ENCODE results near the gene FBXL7. TPM values are rescaled to one million over a fixed set of nuclear protein-coding genes. Genes with fewer than 3 reads are reported as not detected.

The FBXL7 gene
- total and polyA plus RNA-seq, 2 of the 8 experiments (the other 6 are each of a cell fraction or from before 2014, with no cell fraction given): 17.7 to 17.8 TPM

DNA sequence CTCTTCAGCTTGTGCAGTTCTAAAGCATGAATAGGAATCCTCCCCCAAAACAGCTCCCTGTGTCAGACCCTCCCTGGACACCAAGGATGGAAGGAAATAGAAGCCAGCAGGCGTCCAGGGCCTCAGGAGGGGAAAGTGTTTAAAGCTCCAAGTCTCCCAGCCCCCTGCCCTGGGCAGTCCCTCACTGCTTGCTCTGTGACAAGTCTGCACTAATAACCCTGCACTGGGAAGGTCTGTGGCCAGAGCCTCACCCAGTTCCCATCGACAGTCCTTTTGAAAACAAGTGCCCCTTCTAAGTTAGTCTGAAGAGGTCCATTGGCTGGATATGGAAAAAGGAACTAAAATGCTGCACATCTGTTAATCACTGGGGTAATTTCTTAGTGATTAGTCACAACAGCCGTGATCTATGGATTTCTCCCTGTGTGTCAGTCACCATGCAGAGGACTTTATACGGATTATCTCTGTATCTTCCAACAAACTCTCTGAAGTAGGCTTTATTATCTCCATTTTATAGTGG, 195.3 kb downstream of the FBXL7 start (continued):
- no peak for TF ChIP-seq EP300 (IDR thresholded peaks at IDR 0.05; ENCODE audit: borderline replicate concordance in 1 of 2, low read depth in 2 of 2, low read length in 2 of 2)
- TF ChIP-seq, protein P1, sequence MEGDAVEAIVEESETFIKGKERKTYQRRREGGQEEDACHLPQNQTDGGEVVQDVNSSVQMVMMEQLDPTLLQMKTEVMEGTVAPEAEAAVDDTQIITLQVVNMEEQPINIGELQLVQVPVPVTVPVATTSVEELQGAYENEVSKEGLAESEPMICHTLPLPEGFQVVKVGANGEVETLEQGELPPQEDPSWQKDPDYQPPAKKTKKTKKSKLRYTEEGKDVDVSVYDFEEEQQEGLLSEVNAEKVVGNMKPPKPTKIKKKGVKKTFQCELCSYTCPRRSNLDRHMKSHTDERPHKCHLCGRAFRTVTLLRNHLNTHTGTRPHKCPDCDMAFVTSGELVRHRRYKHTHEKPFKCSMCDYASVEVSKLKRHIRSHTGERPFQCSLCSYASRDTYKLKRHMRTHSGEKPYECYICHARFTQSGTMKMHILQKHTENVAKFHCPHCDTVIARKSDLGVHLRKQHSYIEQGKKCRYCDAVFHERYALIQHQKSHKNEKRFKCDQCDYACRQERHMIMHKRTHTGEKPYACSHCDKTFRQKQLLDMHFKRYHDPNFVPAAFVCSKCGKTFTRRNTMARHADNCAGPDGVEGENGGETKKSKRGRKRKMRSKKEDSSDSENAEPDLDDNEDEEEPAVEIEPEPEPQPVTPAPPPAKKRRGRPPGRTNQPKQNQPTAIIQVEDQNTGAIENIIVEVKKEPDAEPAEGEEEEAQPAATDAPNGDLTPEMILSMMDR (IDR thresholded peaks at IDR 0.05; ENCODE audit: control extremely low read depth in 1 of 3, insufficient read depth in 1 of 3, low read depth in 1 of 3, low read length in 3 of 3): no peak
- TF ChIP-seq POLR2A (IDR thresholded peaks at IDR 0.05; ENCODE audit: control extremely low read depth in 1 of 2, low read depth in 2 of 2, low read length in 2 of 2): no peak
- TF ChIP-seq PHF8 (conservative IDR thresholded peaks at IDR 0.05; ENCODE audit: low read depth, low read length): no peak
- no peak for TF ChIP-seq ZNF274 (IDR thresholded peaks at IDR 0.05; ENCODE audit: borderline replicate concordance, extremely low read depth, low read length)
- TF ChIP-seq RFX5 (IDR thresholded peaks at IDR 0.05; ENCODE audit: borderline replicate concordance, low read depth, low read length): no peak
- TF ChIP-seq NRF1 (IDR thresholded peaks at IDR 0.05; ENCODE audit: low read depth, low read length): no peak
- TF ChIP-seq RXRA (IDR thresholded peaks at IDR 0.05; ENCODE audit: insufficient read depth, low read depth, low read length): no peak
- no peak for TF ChIP-seq POU5F1 (IDR thresholded peaks at IDR 0.05; ENCODE audit: low read depth, low read length)

Data from H1 (cell line).